IMR-90 (cell line): ENCODE data around the gene MARS1. TPM values are rescaled to one million over a fixed set of nuclear protein-coding genes. Genes with fewer than 3 reads are reported as not detected.

Experiments
- ATAC-seq: fragments of 200-7000 bp; cut with Tn5 transposase; 2 replicates; pipeline ENCODE4 v1.9.1; 2020; ENCODE audit warnings: low read depth, mild to moderate bottlenecking, moderate library complexity
- BruUV-seq: library from RNA; stranded (reverse); fragments of 400-500 nt; replicated peaks from 2 replicates; lab custom pipeline; 2021; lab: Mats Ljungman, UMichigan
- CTCF ChIA-PET: fragments of 300-600 bp; formaldehyde crosslinking; extraction: SDS; loops from one replicate; lab custom pipeline; 2021; ENCODE audit warnings: antibody characterized with exemption; lab: Yijun Ruan, JAX
- POLR2A ChIA-PET: fragments of 300-600 bp; sonication (Branson Sonifier 250); formaldehyde crosslinking; loops from one replicate; lab custom pipeline; 2022; ENCODE audit warnings: antibody characterized with exemption; ENCODE audit not compliant: unreplicated experiment; lab: Charles Lee
- DNase-seq: peaks from one replicate; pipeline ENCODE4 v3.0.0; 2013
- H2AFZ ChIP-seq: replicated peaks from 2 replicates; pipeline ENCODE3; 2013; ENCODE audit warnings: low read length, mild to moderate bottlenecking; ENCODE audit not compliant: poor library complexity
- H2AK5ac ChIP-seq: 2 replicates; pipeline ENCODE4 v1.6.1; 2013; ENCODE audit warnings: low read depth, low read length, inconsistent platforms
- H2AK9ac ChIP-seq: replicated peaks from 2 replicates; pipeline ENCODE3; 2013; ENCODE audit warnings: mild to moderate bottlenecking, low read depth, low read length, moderate library complexity; ENCODE audit not compliant: poor library complexity
- H2BK120ac ChIP-seq: 2 replicates; pipeline ENCODE4 v1.6.1; 2013; ENCODE audit warnings: low read depth, low read length, inconsistent platforms
- H2BK15ac ChIP-seq: 3 replicates; pipeline ENCODE4 v1.6.1; 2013; ENCODE audit warnings: low read depth, low read length, inconsistent platforms
- H2BK20ac ChIP-seq: 2 replicates; pipeline ENCODE4 v1.6.1; 2013; ENCODE audit warnings: low read depth, mild to moderate bottlenecking, inconsistent platforms, low read length, moderate library complexity
- H2BK5ac ChIP-seq: 2 replicates; pipeline ENCODE4 v1.6.1; 2013; ENCODE audit warnings: mild to moderate bottlenecking, low read depth, low read length, inconsistent platforms; ENCODE audit not compliant: poor library complexity, severe bottlenecking
- H3K14ac ChIP-seq: replicated peaks from 2 replicates; pipeline ENCODE4 v1.6.1; 2013; ENCODE audit warnings: low read depth, low read length, inconsistent platforms
- H3K18ac ChIP-seq: 2 replicates; pipeline ENCODE4 v1.6.1; 2013; ENCODE audit warnings: low read depth, low read length, control low read depth
- H3K23ac ChIP-seq: 2 replicates; pipeline ENCODE4 v1.6.1; 2013; ENCODE audit warnings: low read depth, low read length, inconsistent platforms
- H3K27ac ChIP-seq: 2 replicates; pipeline ENCODE4 v1.5.1; 2013; ENCODE audit warnings: mild to moderate bottlenecking, control low read depth, low read length; ENCODE audit not compliant: insufficient read depth
- H3K27me3 ChIP-seq: 2 replicates; pipeline ENCODE4 v1.6.1; 2013; ENCODE audit warnings: low read length; ENCODE audit not compliant: control insufficient read depth, insufficient read depth
- H3K36me3 ChIP-seq: 2 replicates; pipeline ENCODE4 v1.6.1; 2013; ENCODE audit warnings: low read length, mixed read lengths; ENCODE audit not compliant: control insufficient read depth, insufficient read depth
- H3K4ac ChIP-seq: 2 replicates; pipeline ENCODE4 v1.6.1; 2013; ENCODE audit warnings: low read depth, low read length, inconsistent platforms
- H3K4me1 ChIP-seq: 2 replicates; pipeline ENCODE4 v1.6.1; 2013; ENCODE audit warnings: low read length, mixed read lengths; ENCODE audit not compliant: control insufficient read depth, insufficient read depth
- H3K4me2 ChIP-seq: 2 replicates; pipeline ENCODE4 v1.6.1; 2013; ENCODE audit warnings: low read depth, mild to moderate bottlenecking, control low read depth, low read length, moderate library complexity
- H3K4me3 ChIP-seq: 2 replicates; pipeline ENCODE4 v1.5.1; 2013; ENCODE audit warnings: low read depth, mild to moderate bottlenecking, control low read depth, low read length, moderate library complexity; ENCODE audit not compliant: insufficient read depth
- H3K56ac ChIP-seq: 2 replicates; pipeline ENCODE4 v1.6.1; 2013; ENCODE audit warnings: low read length, inconsistent platforms; ENCODE audit not compliant: insufficient read depth; ENCODE audit errors: extremely low read depth
- H3K79me1 ChIP-seq, 2 experiments: 2 replicates each; pipeline ENCODE4 v1.6.1; 2013; ENCODE audit warnings: low read length in 2 of 2, inconsistent platforms in 1 of 2, low read depth in 1 of 2
- H3K9ac ChIP-seq: 2 replicates; pipeline ENCODE4 v1.6.1; 2013; ENCODE audit warnings: low read depth, low read length, control low read depth
- H3K9me1 ChIP-seq: 2 replicates; pipeline ENCODE4 v1.6.1; 2013; ENCODE audit warnings: low read length, inconsistent platforms; ENCODE audit not compliant: insufficient read depth
- H3K9me3 ChIP-seq: 2 replicates; pipeline ENCODE4 v1.6.1; 2013; ENCODE audit warnings: low read length; ENCODE audit not compliant: control insufficient read depth, insufficient read depth
- H4K20me1 ChIP-seq: 2 replicates; pipeline ENCODE4 v1.6.1; 2013; ENCODE audit warnings: low read length, inconsistent platforms; ENCODE audit not compliant: insufficient read depth
- H4K5ac ChIP-seq: 2 replicates; pipeline ENCODE4 v1.6.1; 2013; ENCODE audit warnings: mild to moderate bottlenecking, low read depth, low read length, control low read depth
- H4K8ac ChIP-seq, 2 experiments: 2 replicates each; pipeline ENCODE4 v1.6.1; 2013; ENCODE audit warnings: low read depth in 2 of 2, low read length in 2 of 2, control low read depth in 1 of 2, inconsistent platforms in 1 of 2
- H4K91ac ChIP-seq: 2 replicates; pipeline ENCODE4 v1.6.1; 2013; ENCODE audit warnings: low read depth, low read length, inconsistent platforms; ENCODE audit not compliant: insufficient read depth
- BHLHE40 ChIP-seq: fragments of 150-350 bp; IDR thresholded peaks from 2 replicates; pipeline ENCODE4 v1.6.1; 2016; ENCODE audit warnings: mild to moderate bottlenecking, low read depth, low read length
- CEBPB ChIP-seq: IDR thresholded peaks from 2 replicates; pipeline ENCODE4 v1.6.1; 2012; ENCODE audit warnings: low read depth, low read length, improper control_type of control experiment
- CHD1 ChIP-seq: IDR thresholded peaks from 2 replicates; pipeline ENCODE4 v1.6.1; 2012; ENCODE audit warnings: low read depth, low read length, improper control_type of control experiment
- RAD21 ChIP-seq: IDR thresholded peaks from 2 replicates; pipeline ENCODE4 v1.6.1; 2012; ENCODE audit warnings: low read length, improper control_type of control experiment
- RFX5 ChIP-seq: IDR thresholded peaks from 2 replicates; pipeline ENCODE4 v1.8.0; 2012; ENCODE audit warnings: low read depth, mild to moderate bottlenecking, low read length, moderate library complexity
- WGBS, 2 experiments: methylation state at CpG; one replicate each; pipeline versions ENCODE4 v1.1.5 to v1.1.7; 2013; ENCODE audit warnings: missing lambda C conversion rate in 2 of 2; ENCODE audit not compliant: insufficient read length in 1 of 2; ENCODE audit errors: extremely low coverage in 2 of 2; 5-methylcytosine and 5-hydroxymethylcytosine counted together
- dilution Hi-C: fragments of 300-500 bp; cut with HindIII; formaldehyde crosslinking; loops from one replicate; pipeline ENCODE4 v1.14.3; 2018; ENCODE audit warnings: low sequenced_read_pairs; ENCODE audit not compliant: unreplicated experiment
- in situ Hi-C: fragments of 300-500 bp; cut with MboI; formaldehyde crosslinking; loops from 3 replicates; pipeline ENCODE4 v1.14.3; 2019; ENCODE audit warnings: low sequenced_read_pairs, inconsistent platforms, mixed read lengths
- intact Hi-C: fragments of 100-400 bp; cut with micrococcal nuclease; formaldehyde crosslinking; loops from 2 replicates; pipeline ENCODE4 v1.10.0; 2022
- polyA plus RNA-seq, 3 experiments: library from polyadenylated mRNA; depleted of rRNA; stranded (reverse); fragments of >200 nt; gene quantifications; 2 replicates each; pipeline ENCODE4 v1.2.3, GENCODE V29; 2012; ENCODE audit warnings: low replicate concordance in 1 of 3
- total RNA-seq: library from RNA; depleted of rRNA; stranded (reverse); fragments of >200 nt; gene quantifications from 2 replicates; pipeline ENCODE4 v1.2.3, GENCODE V29; 2012

Gene MARS1
- total and polyA plus RNA-seq, 2 of the 4 experiments (the other 2 are of a cell fraction) = 156 to 164 TPM

- Histone ChIP-seq H3K9ac (no peak overlapping the region), H3K9me1 (peaks cover 7% of the 10 kb centered on the region; the same call in 1 of the 2 replicates), H4K91ac (no peak overlapping the region), H3K14ac (no peak overlapping the region; the same call in 1 of the 2 replicates), H3K79me1 (peaks cover 0 to 4% of the 10 kb centered on the region in 2 experiments; a peak in 1 of 4 replicates), H3K18ac (no peak overlapping the region), H3K4me1 (peaks cover 3% of the 10 kb centered on the region), H2BK5ac (no peak overlapping the region), H4K8ac (no peak overlapping the region), H2BK120ac (no peak overlapping the region), H3K9me3 (no peaks in the 10 kb centered on the region), H3K27ac (no peak overlapping the region), H3K27me3 (peaks cover 43% of the 10 kb centered on the region), H3K23ac (no peak overlapping the region), H3K4me3 (no peak overlapping the region), H3K56ac (no peak overlapping the region), H3K4ac (no peak overlapping the region), H2AK9ac (peak overlapping the region; percentile 39), H2AFZ (no peak overlapping the region), H2BK20ac (no peak overlapping the region), H4K5ac (no peak overlapping the region), H4K20me1 (no peaks in the 10 kb centered on the region), H2BK15ac (no peak overlapping the region), H3K36me3 (no peaks in the 10 kb centered on the region), H2AK5ac (no peak overlapping the region), H3K4me2 (no peak overlapping the region)
- TF ChIP-seq CEBPB = no peak
- TF ChIP-seq BHLHE40 = no peak
- no peak for TF ChIP-seq RAD21
- TF ChIP-seq RFX5 = no peak
- TF ChIP-seq CHD1 = no peak
- 57% methylated on average over 1 of the region's 7 CpGs; no CpG with 5 or more reads in 1 of the 2 experiments for WGBS, 2 experiments
- DNase-seq (no peak), ATAC-seq (no peak)
- BruUV-seq = no TSS peak
- intact Hi-C loops (no loop called here), dilution Hi-C loops (loop anchor here (25.0 kb wide), 1 partner anchor 109 kb away; no protein-coding TSS in a partner anchor), in situ Hi-C loops (no loop called here)
- POLR2A ChIA-PET = no interaction called here
- CTCF ChIA-PET = interaction anchor here (1.0 kb wide), 1 partner anchor 79 kb away, joined by 3 read pairs; the partner anchor contains the start of gene B4GALNT1
Measured at GRCh38 chr12:57553343-57554202, 65.7 kb downstream of the MARS1 start.
